K562 (cell line): ENCODE measurements around the gene HS3ST1. TPM values are rescaled to one million over a fixed set of nuclear protein-coding genes. Genes with fewer than 3 reads are reported as not detected.

Experiments used
- ATAC-seq: fragments of 200-7000 bp; cut with Tn5 transposase; 3 replicates; pipeline ENCODE4 v1.9.1; 2020; ENCODE audit warnings: moderate library complexity
- BruUV-seq: library from RNA; stranded (reverse); fragments of 400-500 nt; replicated peaks from 2 replicates; lab custom pipeline; 2021; lab: Mats Ljungman, UMichigan
- CTCF ChIA-PET: fragments of 300-600 bp; formaldehyde crosslinking; extraction: SDS; loops from one replicate; lab custom pipeline; 2021; ENCODE audit warnings: low intra/inter-chr PET ratio; lab: Yijun Ruan, JAX
- POLR2A ChIA-PET: fragments of 300-600, 350-650 bp; sonication (Branson Sonifier 250); formaldehyde crosslinking; extraction: SDS; loops from one replicate; lab custom pipeline; 2021; ENCODE audit warnings: antibody characterized with exemption, inconsistent platforms; lab: Yijun Ruan, JAX
- DNase-seq, 4 experiments: peaks; one replicate each; pipeline versions ENCODE4 v3.0.0 to v3.0.0-alpha.2; 2011 to 2018; ENCODE audit warnings: low spot score in 3 of 4, mixed read lengths in 3 of 4; ENCODE audit errors: extremely low read depth in 1 of 4
- FAIRE-seq: peaks from 2 replicates; lab custom pipeline; 2011; peaks lifted over from hg19 to GRCh38; lab: Jason Lieb, UNC
- H2AFZ ChIP-seq: 2 replicates; pipeline ENCODE4 v1.6.0; 2011; ENCODE audit warnings: low read depth, low read length, control low read depth, inconsistent platforms
- H3K27ac ChIP-seq: fragments of 200-600 bp; 3 replicates; pipeline ENCODE4 v1.8.0; 2011; ENCODE audit warnings: low read depth, mild to moderate bottlenecking, control low read depth, inconsistent platforms, low read length, moderate library complexity, mixed read lengths; ENCODE audit errors: extremely low read depth
- H3K27me3 ChIP-seq, 2 experiments: fragments of 300-600 bp in 1 of 2; 2 replicates in 1 of 2; 3 replicates in 1 of 2; pipeline versions ENCODE4 v1.6.0 to v1.8.0; 2011; ENCODE audit warnings: inconsistent platforms in 2 of 2, low read length in 2 of 2, mild to moderate bottlenecking in 1 of 2, mixed read lengths in 1 of 2, moderate library complexity in 1 of 2; ENCODE audit not compliant: control insufficient read depth in 2 of 2, insufficient read depth in 2 of 2
- H3K36me3 ChIP-seq: fragments of 300-600 bp; 3 replicates; pipeline ENCODE4 v1.8.0; 2011; ENCODE audit warnings: mild to moderate bottlenecking, low read length, inconsistent platforms; ENCODE audit not compliant: control insufficient read depth, insufficient read depth
- H3K4me1 ChIP-seq, 2 experiments: fragments of 200-600 bp in 1 of 2; replicated peaks in 1 of 2; 2 replicates in 1 of 2; 3 replicates in 1 of 2; pipeline versions ENCODE4 v1.5.1 to v1.8.0; 2011; ENCODE audit warnings: inconsistent platforms in 2 of 2, low read length in 2 of 2, mild to moderate bottlenecking in 1 of 2, mixed read lengths in 1 of 2, moderate library complexity in 1 of 2; ENCODE audit not compliant: control insufficient read depth in 2 of 2, insufficient read depth in 2 of 2
- H3K4me2 ChIP-seq: 2 replicates; pipeline ENCODE4 v1.6.1; 2011; ENCODE audit warnings: low read length, control low read depth, inconsistent platforms, mixed read lengths; ENCODE audit not compliant: insufficient read depth
- H3K4me3 ChIP-seq: fragments of 200-600 bp; sonication (generic), shearing (Covaris generic); 2 replicates; pipeline ENCODE4 v1.5.1; 2016; ENCODE audit warnings: control low read depth, inconsistent platforms
- H3K79me2 ChIP-seq: fragments of 200-600 bp; 3 replicates; pipeline ENCODE4 v1.8.0; 2011; ENCODE audit warnings: low read length, inconsistent platforms; ENCODE audit not compliant: control insufficient read depth, insufficient read depth
- H3K9ac ChIP-seq, 2 experiments: 2 replicates each; pipeline versions ENCODE4 v1.6.0 to v1.6.1; 2011; ENCODE audit warnings: low read depth in 2 of 2, low read length in 2 of 2, control low read depth in 1 of 2, inconsistent platforms in 1 of 2, mild to moderate bottlenecking in 1 of 2, mixed read lengths in 1 of 2; ENCODE audit not compliant: insufficient read depth in 1 of 2
- H3K9me1 ChIP-seq: one replicate; pipeline ENCODE4 v1.6.0; 2011; ENCODE audit warnings: inconsistent platforms, mild to moderate bottlenecking, low read length, moderate library complexity; ENCODE audit not compliant: control insufficient read depth, insufficient read depth
- H3K9me3 ChIP-seq: replicated peaks from 2 replicates; pipeline ENCODE4 v1.5.1; 2011; ENCODE audit warnings: low read depth, low read length, inconsistent platforms; ENCODE audit not compliant: control insufficient read depth, insufficient read depth
- H4K20me1 ChIP-seq: replicated peaks from 2 replicates; pipeline ENCODE4 v1.6.1; 2011; ENCODE audit warnings: low read length, inconsistent platforms, mixed read lengths; ENCODE audit not compliant: control insufficient read depth, insufficient read depth
- ATF6 ChIP-seq: sonication (generic); formaldehyde crosslinking; IDR thresholded peaks from 2 replicates; pipeline ENCODE4 v1.4.0; 2020; ENCODE audit warnings: mild to moderate bottlenecking, missing genetic modification reagents
- E2F6 ChIP-seq, 2 experiments: IDR thresholded peaks; 2 replicates each; pipeline ENCODE4 v1.6.1; 2011; ENCODE audit warnings: borderline replicate concordance in 1 of 2, control low read depth in 1 of 2, low read depth in 1 of 2, low read length in 1 of 2, mild to moderate bottlenecking in 1 of 2, mixed read lengths in 1 of 2, moderate library complexity in 1 of 2; ENCODE audit not compliant: insufficient read depth in 1 of 2, insufficient read length in 1 of 2, poor library complexity in 1 of 2, severe bottlenecking in 1 of 2; ENCODE audit errors: extremely low read depth in 1 of 2
- KLF1 ChIP-seq: fragments of 450-650 bp; IDR thresholded peaks from 2 replicates; pipeline ENCODE4 v1.6.1; 2016; ENCODE audit warnings: missing genetic modification characterization, missing compliant biosample characterization
- PTBP1 ChIP-seq: fragments of 200-400 bp; formaldehyde crosslinking; IDR thresholded peaks from 2 replicates; pipeline ENCODE4 v1.6.1; 2017; ENCODE audit warnings: low read depth, low read length
- PURB ChIP-seq: sonication (generic); formaldehyde crosslinking; IDR thresholded peaks from 2 replicates; pipeline ENCODE4 v1.9.0; 2021; ENCODE audit warnings: low read depth, mild to moderate bottlenecking, missing genetic modification reagents
- RCOR1 ChIP-seq, 2 experiments: IDR thresholded peaks; 2 replicates each; pipeline ENCODE4 v1.6.1; 2012; ENCODE audit warnings: low read depth in 2 of 2, low read length in 2 of 2, borderline replicate concordance in 1 of 2, improper control_type of control experiment in 1 of 2
- RFX5 ChIP-seq: IDR thresholded peaks from 2 replicates; pipeline ENCODE4 v1.6.1; 2011; ENCODE audit warnings: low read depth, mild to moderate bottlenecking, improper control_type of control experiment, low read length
- SIRT6 ChIP-seq: IDR thresholded peaks from one replicate; pipeline ENCODE4 v1.6.1; 2012; ENCODE audit warnings: low read depth, mild to moderate bottlenecking, control low read depth, inconsistent platforms, low read length, moderate library complexity
- STAT5B ChIP-seq: fragments of 250-450 bp; sonication (Bioruptor Pico); IDR thresholded peaks from 2 replicates; pipeline ENCODE4 v1.8.0; 2021; ENCODE audit warnings: mild to moderate bottlenecking, inconsistent platforms
- TBL1XR1 ChIP-seq, 2 experiments: IDR thresholded peaks; 2 replicates each; pipeline ENCODE4 v1.6.1; 2012; ENCODE audit warnings: improper control_type of control experiment in 2 of 2, low read length in 2 of 2, mild to moderate bottlenecking in 1 of 2
- ZBTB1 ChIP-seq: sonication (generic); formaldehyde crosslinking; IDR thresholded peaks from 2 replicates; pipeline ENCODE4 v1.8.1; 2023; ENCODE audit warnings: missing genetic modification reagents, low read depth, mild to moderate bottlenecking, borderline replicate concordance
- ZNF277 ChIP-seq: fragments of 250-450 bp; sonication (Bioruptor Pico); IDR thresholded peaks from 2 replicates; pipeline ENCODE4 v1.8.0; 2022; ENCODE audit warnings: inconsistent platforms, mild to moderate bottlenecking, moderate library complexity, borderline replicate concordance
- ZNF408 ChIP-seq: fragments of 250-450 bp; sonication (Bioruptor Pico); IDR thresholded peaks from 2 replicates; pipeline ENCODE4 v1.4.0; 2020; ENCODE audit warnings: low read depth, mild to moderate bottlenecking, moderate library complexity
- whole genome bisulfite sequencing: fragments of 100-300 bp; shearing (Covaris generic); methylation state at CpG from one replicate; pipeline ENCODE4 v1.1.6; 2016; ENCODE audit warnings: low coverage, mixed read lengths; ENCODE audit not compliant: insufficient coverage; ENCODE audit errors: missing lambda C conversion rate; 5-methylcytosine and 5-hydroxymethylcytosine counted together
- in situ Hi-C: fragments of 300-500 bp; cut with MboI; formaldehyde crosslinking; loops from 4 replicates; pipeline ENCODE4 v1.15.0; 2018; ENCODE audit warnings: inconsistent platforms, mixed read lengths
- intact Hi-C: fragments of 100-400 bp; cut with micrococcal nuclease; formaldehyde crosslinking; loops from 2 replicates; pipeline ENCODE4 v1.14.2; 2022
- polyA plus RNA-seq, 8 experiments: library from polyadenylated mRNA; depleted of rRNA in 4 of 8; stranded (reverse) in 5 of 8; unstranded in 3 of 8; fragments of >200 nt; fragmentation: Nextera tagmentation in 2 of 8; fragmentation: Illumina TruSeq in 1 of 8; extraction: Ambion mirVana in 2 of 8; extraction: Trizol in 1 of 8; gene quantifications; 2 replicates each; pipeline versions ENCODE4 v1.2.1 to v1.2.3, GENCODE V29; 2011 to 2014; ENCODE audit warnings: inconsistent platforms in 1 of 8, missing spikeins in 1 of 8
- total RNA-seq, 7 experiments: library from RNA; depleted of rRNA in 6 of 7; stranded (reverse); fragments of >200 nt in 6 of 7; fragmentation: Illumina TruSeq in 2 of 7; extraction: Trizol in 2 of 7; gene quantifications; 2 replicates each; pipeline versions ENCODE4 v1.2.1 to v1.2.3, GENCODE V29; 2011 to 2021; ENCODE audit warnings: low replicate concordance in 1 of 7

The HS3ST1 gene
- total and polyA plus RNA-seq, 9 of the 15 experiments (the other 6 are each of a cell fraction or from before 2014, with no cell fraction given) = 0.02 TPM; not detected in 8

- H3K9ac ChIP-seq = no peak overlapping the region
- FAIRE-seq (no peak), ATAC-seq (no peak), DNase-seq (no peak)
- no peak overlapping the region for H3K4me2 ChIP-seq
- WGBS = 0% methylated on average over 3 of the region's 3 CpGs
- H3K9me3 ChIP-seq = no peaks in the 10 kb centered on the region
- TF ChIP-seq ZNF277 (CRISPR knock-in tag) (no peak), TBL1XR1 (IDR thresholded peaks at IDR 0.05; ENCODE audit: low read length in 2 of 2) (no peak), ZBTB1 (CRISPR knock-in tag) (no peak), STAT5B (CRISPR knock-in tag) (no peak), E2F6 (IDR thresholded peaks at IDR 0.05; ENCODE audit: borderline replicate concordance in 1 of 2, extremely low read depth in 1 of 2, insufficient read depth in 1 of 2, insufficient read length in 1 of 2, low read depth in 1 of 2, low read length in 1 of 2, poor library complexity in 1 of 2, severe bottlenecking in 1 of 2) (no peak), ATF6 (no peak), RFX5 (no peak), RCOR1 (IDR thresholded peaks at IDR 0.05; ENCODE audit: borderline replicate concordance in 1 of 2, low read depth in 2 of 2, low read length in 2 of 2) (no peak), PURB (CRISPR knock-in tag) (no peak), KLF1 (tag) (no peak), PTBP1 (no peak), ZNF408 (no peak), SIRT6 (no peak)
- no peak overlapping the region for H3K27ac ChIP-seq
- no peaks in the 10 kb centered on the region for H3K9me1 ChIP-seq
- POLR2A ChIA-PET = no interaction called here
- H3K79me2 ChIP-seq = no peaks in the 10 kb centered on the region
- CTCF ChIA-PET = no interaction called here
- intact Hi-C loops = no loop called here
- no peaks in the 10 kb centered on the region for H3K36me3 ChIP-seq
- H2AFZ ChIP-seq = no peak overlapping the region
- H3K4me1 ChIP-seq = no peaks in the 10 kb centered on the region
- no peaks in the 10 kb centered on the region for H4K20me1 ChIP-seq
- no peaks in the 10 kb centered on the region for H3K27me3 ChIP-seq
- no TSS peak for BruUV-seq
- no peak overlapping the region for H3K4me3 ChIP-seq
- in situ Hi-C loops = loop anchor here (25.0 kb wide), 2 partner anchors 828 to 1253 kb away; no protein-coding TSS in a partner anchor
These were observed 13.2 kb downstream of the HS3ST1 start for GRCh38 chr4:11415409-11416070.
